Uterus (tissue), 4 donors: Measurements from ENCODE around the gene IGF2R. TPM values are rescaled to one million over a fixed set of nuclear protein-coding genes. Genes with fewer than 3 reads are reported as not detected.
A peak's percentile ranks its signal among the peaks of the same experiment; 100 is the strongest.

ENCODE experiments used
- DNase-seq, 2 donors: peaks; one replicate each; pipeline ENCODE4 v3.0.0-alpha.2; 2019 to 2020
- H3K27ac ChIP-seq, 2 donors: fragments of 200-600 bp; sonication (generic); 1 replicate in 1 of 2; 2 replicates in 1 of 2; pipeline ENCODE4 v1.5.1; 2016 to 2018
- H3K27me3 ChIP-seq, 2 donors: fragments of 200-600 bp; sonication (generic); one replicate each; pipeline ENCODE4 v1.5.1; 2018 to 2019; ENCODE audit warnings: control low read depth in 1 of 2
- H3K36me3 ChIP-seq, 2 donors: fragments of 200-600 bp; sonication (generic); one replicate each; pipeline ENCODE4 v1.5.1; 2019; ENCODE audit warnings: control low read depth in 1 of 2
- H3K4me1 ChIP-seq, 2 donors: fragments of 200-600 bp; sonication (generic); one replicate each; pipeline ENCODE4 v1.5.1; 2018 to 2019; ENCODE audit warnings: control low read depth in 1 of 2
- H3K4me3 ChIP-seq, 2 donors: fragments of 200-600 bp; sonication (generic); 1 replicate in 1 of 2; 2 replicates in 1 of 2; pipeline ENCODE4 v1.5.1; 2018 to 2019; ENCODE audit warnings: mild to moderate bottlenecking in 1 of 2
- H3K9me3 ChIP-seq, 2 donors: fragments of 200-600 bp; sonication (generic); one replicate each; pipeline ENCODE4 v1.5.1; 2019; ENCODE audit warnings: control low read depth in 1 of 2
- POLR2A ChIP-seq, 2 donors: fragments of 450-650 bp; IDR thresholded peaks; one replicate each; pipeline ENCODE4 v1.6.1; 2016; ENCODE audit warnings: antibody characterized with exemption in 2 of 2, mild to moderate bottlenecking in 1 of 2, moderate library complexity in 1 of 2
- intact Hi-C: fragments of 100-400 bp; cut with DNase I; formaldehyde crosslinking; loops from one replicate; pipeline ENCODE4 v1.15.1; 2023; ENCODE audit warnings: low total_unique reads
- total RNA-seq, 4 donors: library from RNA; depleted of rRNA in 3 of 4; stranded (reverse); fragments of >200 nt in 3 of 4; gene quantifications; one replicate each; pipeline versions ENCODE4 v1.1.0 to v1.2.4, GENCODE V29; 2014 to 2023
- TF ChIP-seq, protein P1 (sequence below), 4 experiments: fragments of 200-600 bp in 2 of 4; fragments of 450-650 bp in 2 of 4; sonication (generic) in 2 of 4; IDR thresholded peaks; one replicate each; pipeline ENCODE4 v1.5.1; 2016 to 2019; ENCODE audit warnings: antibody characterized with exemption in 4 of 4, mild to moderate bottlenecking in 2 of 4, moderate library complexity in 1 of 4
- donor health status: DM: yes; HTN: yes; CAD: no.

IGF2R gene
- total RNA-seq, 4 donors from 2014 or later: 36.5 to 91.7 (median 61.7) TPM

- no peak for DNase-seq
- Histone ChIP-seq H3K36me3 (no peaks in the 10 kb centered on the region), H3K4me3 (no peak overlapping the region), H3K27me3 (no peaks in the 10 kb centered on the region), H3K4me1 (no peaks in the 10 kb centered on the region), H3K9me3 (no peaks in the 10 kb centered on the region), H3K27ac (peak overlapping the region; percentile 71 to 87)
- intact Hi-C loops: no loop called here
- TF ChIP-seq, protein P1, sequence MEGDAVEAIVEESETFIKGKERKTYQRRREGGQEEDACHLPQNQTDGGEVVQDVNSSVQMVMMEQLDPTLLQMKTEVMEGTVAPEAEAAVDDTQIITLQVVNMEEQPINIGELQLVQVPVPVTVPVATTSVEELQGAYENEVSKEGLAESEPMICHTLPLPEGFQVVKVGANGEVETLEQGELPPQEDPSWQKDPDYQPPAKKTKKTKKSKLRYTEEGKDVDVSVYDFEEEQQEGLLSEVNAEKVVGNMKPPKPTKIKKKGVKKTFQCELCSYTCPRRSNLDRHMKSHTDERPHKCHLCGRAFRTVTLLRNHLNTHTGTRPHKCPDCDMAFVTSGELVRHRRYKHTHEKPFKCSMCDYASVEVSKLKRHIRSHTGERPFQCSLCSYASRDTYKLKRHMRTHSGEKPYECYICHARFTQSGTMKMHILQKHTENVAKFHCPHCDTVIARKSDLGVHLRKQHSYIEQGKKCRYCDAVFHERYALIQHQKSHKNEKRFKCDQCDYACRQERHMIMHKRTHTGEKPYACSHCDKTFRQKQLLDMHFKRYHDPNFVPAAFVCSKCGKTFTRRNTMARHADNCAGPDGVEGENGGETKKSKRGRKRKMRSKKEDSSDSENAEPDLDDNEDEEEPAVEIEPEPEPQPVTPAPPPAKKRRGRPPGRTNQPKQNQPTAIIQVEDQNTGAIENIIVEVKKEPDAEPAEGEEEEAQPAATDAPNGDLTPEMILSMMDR (IDR thresholded peaks at IDR 0.05): no peak
- no peak for TF ChIP-seq POLR2A (IDR thresholded peaks at IDR 0.05)
Observed at GRCh38 chr6:160029525-160029924, 60.6 kb downstream of the IGF2R start.

- DNase-seq: peak; percentile 85 to 87
- TF ChIP-seq, protein P1 (IDR thresholded peaks at IDR 0.05): no peak
- no peak for TF ChIP-seq POLR2A (IDR thresholded peaks at IDR 0.05)
- H3K27ac ChIP-seq: peak overlapping the region; percentile 71 to 87
- no peak overlapping the region for H3K4me3 ChIP-seq
- no peaks in the 10 kb centered on the region for H3K4me1 ChIP-seq
- no peaks in the 10 kb centered on the region for H3K27me3 ChIP-seq
- intact Hi-C loops: no loop called here
- no peaks in the 10 kb centered on the region for H3K36me3 ChIP-seq
- H3K9me3 ChIP-seq: no peaks in the 10 kb centered on the region
Observed at GRCh38 chr6:160030103-160030502, 61.2 kb downstream of the IGF2R start.

- no peaks in the 10 kb centered on the region for H3K9me3 ChIP-seq
- H3K27me3 ChIP-seq: no peaks in the 10 kb centered on the region
- no peak for DNase-seq
- TF ChIP-seq, protein P1 (IDR thresholded peaks at IDR 0.05): no peak
- no peak for TF ChIP-seq POLR2A (IDR thresholded peaks at IDR 0.05)
- intact Hi-C loops: no loop called here
- no peaks in the 10 kb centered on the region for H3K36me3 ChIP-seq
- no peak overlapping the region for H3K4me3 ChIP-seq
- no peaks in the 10 kb centered on the region for H3K4me1 ChIP-seq
- no peak overlapping the region for H3K27ac ChIP-seq
Observed at GRCh38 chr6:160031442-160031841, 62.6 kb downstream of the IGF2R start.

GRCh38 chr6:160031871-160032270 is 63.0 kb downstream of the IGF2R start:
- H3K36me3 ChIP-seq: no peaks in the 10 kb centered on the region
- H3K9me3 ChIP-seq: no peaks in the 10 kb centered on the region
- H3K4me1 ChIP-seq: no peaks in the 10 kb centered on the region
- TF ChIP-seq, protein P1 (IDR thresholded peaks at IDR 0.05): no peak
- TF ChIP-seq POLR2A (IDR thresholded peaks at IDR 0.05): no peak
- intact Hi-C loops: no loop called here
- DNase-seq: no peak
- no peak overlapping the region for H3K27ac ChIP-seq
- H3K4me3 ChIP-seq: no peak overlapping the region
- no peaks in the 10 kb centered on the region for H3K27me3 ChIP-seq

- H3K36me3 ChIP-seq: no peaks in the 10 kb centered on the region
- H3K9me3 ChIP-seq: no peaks in the 10 kb centered on the region
- intact Hi-C loops: no loop called here
- H3K27me3 ChIP-seq: no peaks in the 10 kb centered on the region
- no peaks in the 10 kb centered on the region for H3K4me1 ChIP-seq
- H3K4me3 ChIP-seq: no peak overlapping the region
- no peak for DNase-seq
- H3K27ac ChIP-seq: no peak overlapping the region
- TF ChIP-seq, protein P1 (IDR thresholded peaks at IDR 0.05): no peak
- TF ChIP-seq POLR2A (IDR thresholded peaks at IDR 0.05): no peak
Observed at GRCh38 chr6:160032538-160032937, 63.7 kb downstream of the IGF2R start.
